Activated CD4-positive, alpha-beta memory T cell treated with anti-CD3 and anti-CD28 coated beads for 36 hours (primary cell): ENCODE data around the gene CELF1. TPM values are rescaled to one million over a fixed set of nuclear protein-coding genes. Genes with fewer than 3 reads are reported as not detected.
"Not testable (repeated sequence)": the region's sequence is repeated elsewhere in the genome, so short reads cannot be mapped to it uniquely, and the experiment has no call there.

Experiments used
- CTCF ChIA-PET: fragments of 350-600 bp; sonication (Branson Sonifier 250); formaldehyde crosslinking; loops from one replicate; lab custom pipeline; 2021; ENCODE audit warnings: antibody characterized with exemption, inconsistent platforms; lab: Charles Lee
- POLR2A ChIA-PET: fragments of 350-600 bp; sonication (Branson Sonifier 250); formaldehyde crosslinking; loops from one replicate; lab custom pipeline; 2021; ENCODE audit warnings: antibody characterized with exemption; lab: Charles Lee
- DNase-seq: peaks from one replicate; pipeline ENCODE4 v3.0.0-alpha.2; 2020
- H3K27ac Mint-ChIP-seq: one replicate; pipeline ENCODE4 v1.8.0; 2021; ENCODE audit warnings: mixed read lengths
- H3K27me3 Mint-ChIP-seq: one replicate; pipeline ENCODE4 v1.8.0; 2021; ENCODE audit warnings: mixed read lengths
- H3K36me3 Mint-ChIP-seq: one replicate; pipeline ENCODE4 v1.8.0; 2021; ENCODE audit warnings: mixed read lengths
- H3K4me1 Mint-ChIP-seq: one replicate; pipeline ENCODE4 v1.8.0; 2021; ENCODE audit warnings: low read depth, mixed read lengths
- H3K4me3 Mint-ChIP-seq: one replicate; pipeline ENCODE4 v1.8.0; 2021; ENCODE audit warnings: mild to moderate bottlenecking, mixed read lengths
- H3K9me3 Mint-ChIP-seq: one replicate; pipeline ENCODE4 v1.8.0; 2021; ENCODE audit warnings: mixed read lengths
- intact Hi-C: fragments of 100-400 bp; cut with micrococcal nuclease; formaldehyde crosslinking; loops from one replicate; pipeline ENCODE4 v1.15.1; 2023
- total RNA-seq, 2 experiments: library from RNA; stranded (reverse); gene quantifications; one replicate each; pipeline ENCODE4 v1.2.3, GENCODE V29; 2021

CELF1 gene
- total RNA-seq, 2 experiments from 2014 or later, result 103 to 115 TPM

DNA sequence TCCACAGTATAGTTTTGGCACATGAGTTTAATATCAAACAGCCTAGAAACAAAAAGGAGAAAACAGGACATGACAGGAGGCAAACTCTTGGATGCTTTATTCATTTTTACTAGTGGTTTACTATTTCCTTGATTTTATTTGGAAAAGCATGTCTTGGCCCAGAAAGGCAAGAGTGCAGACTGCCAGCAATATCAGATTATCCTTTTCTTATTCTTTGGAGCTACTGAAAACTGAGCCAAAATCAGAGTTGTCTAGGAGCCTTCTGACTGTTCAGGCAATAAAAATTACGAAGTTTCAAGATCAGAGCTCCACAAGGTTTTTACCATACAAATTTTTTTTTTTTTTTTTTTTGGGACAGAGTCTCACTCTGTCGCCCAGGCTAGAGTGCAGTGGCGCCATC lies 16.0 kb downstream of the CELF1 start:
- H3K4me1 Mint-ChIP-seq, result peaks cover 61% of the 10 kb centered on the region
- ChIA-PET POLR2A (interaction anchor here (0.9 kb wide), 1 partner anchor 18 kb away, joined by 3 read pairs; no protein-coding TSS in a partner anchor), CTCF (interaction anchor here (0.5 to 1.3 kb wide), 3 partner anchors 15 to 30 kb away, joined by 3 to 4 read pairs (median 3); no protein-coding TSS in a partner anchor)
- DNase-seq, result no peak
- intact Hi-C loops, result no loop called here
- H3K27me3 Mint-ChIP-seq, result no peaks in the 10 kb centered on the region
- H3K27ac Mint-ChIP-seq, result no peak overlapping the region
- H3K4me3 Mint-ChIP-seq, result no peak overlapping the region
- H3K36me3 Mint-ChIP-seq, result peaks cover 10% of the 10 kb centered on the region
- no peaks in the 10 kb centered on the region for H3K9me3 Mint-ChIP-seq

DNA sequence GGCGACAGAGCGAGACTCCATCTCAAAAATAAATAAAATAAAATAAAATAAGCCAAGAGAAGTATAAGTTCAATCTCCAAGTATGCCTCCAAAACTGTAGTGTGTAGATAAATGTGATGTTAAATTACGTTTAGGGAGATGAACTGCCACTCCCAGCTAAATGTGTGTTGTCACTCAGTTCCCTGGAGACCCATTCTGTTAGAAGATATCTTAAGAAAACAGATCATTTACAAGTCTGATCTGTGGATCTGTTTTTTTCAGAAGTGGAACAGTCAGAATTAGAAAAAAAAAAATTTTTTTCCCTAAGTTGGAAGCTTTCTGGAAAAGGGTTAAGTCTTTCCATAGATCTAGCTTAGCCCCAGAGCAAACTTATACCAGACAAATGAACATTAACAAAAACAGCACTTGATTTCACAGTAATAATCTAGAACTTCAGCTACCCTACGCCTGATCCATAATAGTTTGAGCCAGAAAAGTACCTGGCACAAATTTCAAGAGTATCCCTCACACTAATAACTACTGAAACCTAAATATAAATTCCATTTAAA lies 18.2 kb downstream of the CELF1 start:
- CTCF ChIA-PET, result interaction anchor here (1.3 kb wide), 1 partner anchor 161 kb away, joined by 3 read pairs; no protein-coding TSS in a partner anchor
- H3K4me1 Mint-ChIP-seq, result peaks cover 53% of the 10 kb centered on the region
- no peaks in the 10 kb centered on the region for H3K27me3 Mint-ChIP-seq
- DNase-seq, result no peak
- intact Hi-C loops, result no loop called here
- peaks cover 9% of the 10 kb centered on the region for H3K36me3 Mint-ChIP-seq
- H3K27ac Mint-ChIP-seq, result no peak overlapping the region
- H3K4me3 Mint-ChIP-seq, result no peak overlapping the region
- POLR2A ChIA-PET, result interaction anchor here (0.5 to 1.7 kb wide), 2 partner anchors 10 to 225 kb away, joined by 5 to 6 read pairs; no protein-coding TSS in a partner anchor
- no peaks in the 10 kb centered on the region for H3K9me3 Mint-ChIP-seq

DNA sequence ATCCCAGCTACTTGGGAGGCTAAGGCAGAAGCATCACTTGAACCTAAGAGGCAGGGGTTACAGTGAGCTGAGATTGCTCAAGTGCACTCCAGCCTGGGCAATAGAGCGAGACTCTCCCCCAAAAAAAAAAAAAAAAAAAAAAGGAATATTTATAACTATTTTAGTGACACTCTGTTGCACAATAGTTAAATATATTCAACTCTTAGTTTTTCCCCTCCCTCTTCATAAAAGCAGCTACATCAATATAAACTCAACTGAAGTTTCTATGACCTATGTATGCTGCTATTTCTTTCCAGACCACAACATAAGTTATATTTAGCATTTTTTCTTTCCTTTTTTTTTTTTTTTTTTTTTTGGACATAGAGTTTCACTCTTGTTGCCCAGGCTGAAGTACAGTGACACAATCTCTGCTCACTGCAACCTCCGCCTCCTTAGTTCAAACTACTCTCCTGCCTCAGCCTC lies 19.2 kb downstream of the CELF1 start:
- H3K4me3 Mint-ChIP-seq, result no peak overlapping the region
- intact Hi-C loops, result no loop called here
- POLR2A ChIA-PET, result interaction anchor here (0.6 to 1.7 kb wide), 2 partner anchors 9 to 10 kb away, joined by 4 to 5 read pairs; no protein-coding TSS in a partner anchor
- H3K9me3 Mint-ChIP-seq, result no peaks in the 10 kb centered on the region
- H3K4me1 Mint-ChIP-seq, result peaks cover 44% of the 10 kb centered on the region
- CTCF ChIA-PET, result no interaction called here
- no peak overlapping the region for H3K27ac Mint-ChIP-seq
- no peak for DNase-seq
- peaks cover 7% of the 10 kb centered on the region for H3K36me3 Mint-ChIP-seq
- no peaks in the 10 kb centered on the region for H3K27me3 Mint-ChIP-seq

DNA sequence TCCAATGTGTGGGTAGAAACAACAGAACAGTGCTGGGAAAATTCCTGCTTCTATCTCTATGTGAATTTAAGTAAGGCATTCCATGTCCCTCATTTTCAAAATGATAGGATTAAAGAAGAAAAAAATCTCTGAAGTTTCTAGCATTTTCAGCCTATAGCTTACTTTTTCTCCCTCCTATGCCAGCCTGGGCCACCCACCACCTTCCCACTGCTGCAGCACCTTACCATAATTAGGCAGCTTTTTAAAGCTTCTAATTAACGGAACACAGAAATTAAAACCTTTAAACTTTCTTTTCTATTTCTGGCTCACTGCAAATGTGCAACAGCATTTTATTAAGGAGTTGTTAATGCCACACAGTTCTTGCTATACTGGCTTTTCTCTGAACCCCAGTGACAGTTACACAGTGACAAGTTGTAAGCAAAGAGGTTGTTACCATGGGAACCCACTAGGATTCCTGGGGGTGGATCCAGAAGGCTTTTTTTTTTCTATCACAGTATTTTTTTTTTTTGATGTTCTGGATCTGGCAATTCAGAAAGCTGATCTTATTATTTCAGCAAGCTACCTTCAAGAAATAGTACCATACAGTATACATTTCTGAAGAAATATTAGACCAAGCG lies 20.2 kb downstream of the CELF1 start:
- intact Hi-C loops, result no loop called here
- no peak overlapping the region for H3K4me3 Mint-ChIP-seq
- ChIA-PET POLR2A (interaction anchor here (1.5 to 1.7 kb wide), 2 partner anchors 8 to 17 kb away, joined by 5 to 8 read pairs; no protein-coding TSS in a partner anchor), CTCF (interaction anchor here (1.1 kb wide), 1 partner anchor 20 kb away, joined by 3 read pairs; the partner anchor contains the start of gene CELF1)
- H3K27ac Mint-ChIP-seq, result no peak overlapping the region
- H3K36me3 Mint-ChIP-seq, result peaks cover 5% of the 10 kb centered on the region
- H3K4me1 Mint-ChIP-seq, result peaks cover 43% of the 10 kb centered on the region
- no peaks in the 10 kb centered on the region for H3K9me3 Mint-ChIP-seq
- no peaks in the 10 kb centered on the region for H3K27me3 Mint-ChIP-seq
- no peak for DNase-seq

DNA sequence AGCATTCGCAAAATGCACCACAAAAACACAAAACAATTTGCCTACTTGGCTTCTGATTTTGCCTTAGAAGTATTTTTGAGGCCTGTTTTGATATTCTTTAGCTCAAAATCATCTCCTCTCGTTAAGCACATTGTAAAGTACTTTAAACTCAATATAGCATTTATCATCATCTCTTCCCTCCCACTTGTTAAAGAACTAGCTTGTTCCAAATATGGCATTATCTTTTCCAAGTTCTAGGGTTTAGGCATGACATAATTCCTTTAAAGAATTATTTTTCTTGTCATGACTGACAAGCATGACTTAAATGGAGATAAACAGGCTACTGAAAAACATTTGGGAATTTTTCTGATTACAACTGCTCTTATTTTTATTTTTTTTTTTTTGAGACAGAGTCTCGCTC lies 21.3 kb downstream of the CELF1 start:
- H3K27ac Mint-ChIP-seq, result no peak overlapping the region
- peaks cover 43% of the 10 kb centered on the region for H3K4me1 Mint-ChIP-seq
- ChIA-PET CTCF (interaction anchor here (1.0 to 1.1 kb wide), 2 partner anchors 16 to 22 kb away, joined by 3 to 4 read pairs; partner anchors contain the start of gene CELF1), POLR2A (interaction anchor here (0.7 to 1.5 kb wide), 2 partner anchors 16 to 33 kb away, joined by 6 to 8 read pairs; no protein-coding TSS in a partner anchor)
- peaks cover 5% of the 10 kb centered on the region for H3K36me3 Mint-ChIP-seq
- no peaks in the 10 kb centered on the region for H3K9me3 Mint-ChIP-seq
- no peak for DNase-seq
- H3K4me3 Mint-ChIP-seq, result no peak overlapping the region
- no peaks in the 10 kb centered on the region for H3K27me3 Mint-ChIP-seq
- intact Hi-C loops, result no loop called here

DNA sequence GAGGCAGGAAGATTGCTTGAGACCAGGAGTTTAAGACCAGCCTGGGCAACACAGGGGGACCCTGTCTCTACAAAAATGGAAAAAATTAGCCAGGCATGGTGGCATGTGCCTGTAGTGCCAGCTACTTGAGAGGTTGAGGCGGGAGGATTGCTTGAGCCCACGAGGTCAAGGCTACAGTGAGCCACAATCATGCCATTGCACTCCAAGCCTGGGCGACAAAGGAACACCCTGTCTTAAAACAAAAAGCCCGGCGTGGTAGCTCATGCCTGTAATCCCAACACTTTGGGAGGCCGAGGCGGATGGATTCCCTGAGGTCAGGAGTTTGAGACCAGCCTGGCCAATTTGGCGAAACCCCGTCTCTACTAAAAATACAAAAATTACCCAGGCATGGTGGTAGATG lies 22.2 kb downstream of the CELF1 start:
- H3K36me3 Mint-ChIP-seq, POLR2A ChIA-PET: not testable (repeated sequence)
- CTCF ChIA-PET, result interaction anchor here (1.0 kb wide), 1 partner anchor 15 kb away, joined by 4 read pairs; no protein-coding TSS in a partner anchor

DNA sequence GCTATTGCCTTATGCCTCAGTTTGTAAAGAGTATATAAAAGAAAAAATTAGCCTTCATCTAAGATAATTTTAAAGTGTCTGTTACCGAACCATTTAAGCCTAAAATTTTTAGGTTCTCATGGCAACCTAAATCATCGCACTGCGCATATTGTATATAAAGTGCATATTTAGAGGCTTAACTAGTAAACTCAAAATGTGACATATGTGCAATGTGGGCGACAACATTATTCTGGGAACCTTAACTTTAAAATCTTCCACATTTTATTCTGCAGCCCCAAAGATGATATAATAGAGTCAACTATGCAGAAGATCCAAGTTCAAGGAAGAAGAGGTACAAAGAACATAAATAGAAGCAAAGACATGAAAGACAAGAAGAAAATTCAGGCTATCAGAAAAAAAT lies 23.0 kb downstream of the CELF1 start:
- H3K27ac Mint-ChIP-seq, result peak overlapping the region; percentile 33
- peaks cover under 1% of the 10 kb centered on the region for H3K36me3 Mint-ChIP-seq
- H3K27me3 Mint-ChIP-seq, result no peaks in the 10 kb centered on the region
- H3K9me3 Mint-ChIP-seq, result no peaks in the 10 kb centered on the region
- intact Hi-C loops, result no loop called here
- POLR2A ChIA-PET, result no interaction called here
- DNase-seq, result no peak
- H3K4me1 Mint-ChIP-seq, result peaks cover 54% of the 10 kb centered on the region
- no peak overlapping the region for H3K4me3 Mint-ChIP-seq
- CTCF ChIA-PET, result interaction anchor here (1.8 kb wide), 1 partner anchor 10 kb away, joined by 4 read pairs; no protein-coding TSS in a partner anchor

More for the DNA sequence above, 22.2 kb downstream of the CELF1 start:
- H3K4me1 Mint-ChIP-seq, result peaks cover 50% of the 10 kb centered on the region
- H3K9me3 Mint-ChIP-seq, intact Hi-C loops, H3K4me3 Mint-ChIP-seq, H3K27me3 Mint-ChIP-seq, DNase-seq: not testable (repeated sequence)
- peak overlapping the region; percentile 33 for H3K27ac Mint-ChIP-seq

DNA sequence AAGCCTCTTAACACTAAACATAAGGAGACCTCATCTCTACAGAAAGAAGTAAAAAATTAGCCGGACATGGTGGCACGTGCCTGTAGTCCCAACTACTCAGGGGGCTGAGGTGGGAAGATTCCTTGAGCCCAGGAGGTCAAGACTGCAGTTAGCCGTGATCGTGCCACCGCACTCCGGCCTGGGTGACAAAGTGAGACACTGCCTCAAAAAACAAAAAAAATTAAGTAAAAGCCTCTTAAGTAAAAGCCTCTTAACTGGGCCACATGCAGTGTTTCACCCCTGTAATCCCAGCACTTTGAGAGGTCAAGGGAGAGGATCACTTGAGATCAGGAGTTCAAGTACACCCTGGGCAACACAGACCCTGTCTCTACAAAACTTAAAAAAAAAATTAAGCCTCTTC lies 25.7 kb downstream of the CELF1 start:
- no peaks in the 10 kb centered on the region for H3K9me3 Mint-ChIP-seq
- POLR2A ChIA-PET, result no interaction called here
- no peak overlapping the region for H3K27ac Mint-ChIP-seq
- H3K36me3 Mint-ChIP-seq, result no peaks in the 10 kb centered on the region
- DNase-seq, result no peak
- intact Hi-C loops, result no loop called here
- peaks cover 66% of the 10 kb centered on the region for H3K4me1 Mint-ChIP-seq
- CTCF ChIA-PET, result no interaction called here
- H3K4me3 Mint-ChIP-seq, result no peak overlapping the region
- H3K27me3 Mint-ChIP-seq, result no peaks in the 10 kb centered on the region

DNA sequence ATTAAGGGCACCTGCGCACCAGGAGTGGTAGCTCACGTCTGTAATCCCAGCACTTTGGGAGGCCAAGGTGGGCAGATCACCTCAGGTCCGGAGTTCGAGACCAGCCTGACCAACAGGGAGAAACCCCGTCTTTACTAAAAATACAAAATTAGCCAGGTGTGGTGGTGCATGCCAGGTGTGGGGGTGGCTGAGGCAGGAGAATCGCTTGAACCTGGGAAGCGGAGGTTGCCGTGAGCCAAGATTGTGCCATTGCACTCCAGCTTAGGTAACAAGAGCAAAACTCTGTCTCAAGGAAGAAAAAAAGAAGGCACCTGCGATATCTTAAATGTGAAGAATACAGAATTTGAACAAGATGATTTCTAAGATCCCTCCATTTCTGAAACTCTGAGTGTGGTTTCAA lies 26.9 kb downstream of the CELF1 start:
- H3K36me3 Mint-ChIP-seq, DNase-seq, CTCF ChIA-PET, H3K4me3 Mint-ChIP-seq, intact Hi-C loops, H3K27me3 Mint-ChIP-seq, POLR2A ChIA-PET, H3K9me3 Mint-ChIP-seq: not testable (repeated sequence)
- Mint-ChIP-seq H3K27ac (peak overlapping the region; percentile 64), H3K4me1 (peaks cover 68% of the 10 kb centered on the region)

DNA sequence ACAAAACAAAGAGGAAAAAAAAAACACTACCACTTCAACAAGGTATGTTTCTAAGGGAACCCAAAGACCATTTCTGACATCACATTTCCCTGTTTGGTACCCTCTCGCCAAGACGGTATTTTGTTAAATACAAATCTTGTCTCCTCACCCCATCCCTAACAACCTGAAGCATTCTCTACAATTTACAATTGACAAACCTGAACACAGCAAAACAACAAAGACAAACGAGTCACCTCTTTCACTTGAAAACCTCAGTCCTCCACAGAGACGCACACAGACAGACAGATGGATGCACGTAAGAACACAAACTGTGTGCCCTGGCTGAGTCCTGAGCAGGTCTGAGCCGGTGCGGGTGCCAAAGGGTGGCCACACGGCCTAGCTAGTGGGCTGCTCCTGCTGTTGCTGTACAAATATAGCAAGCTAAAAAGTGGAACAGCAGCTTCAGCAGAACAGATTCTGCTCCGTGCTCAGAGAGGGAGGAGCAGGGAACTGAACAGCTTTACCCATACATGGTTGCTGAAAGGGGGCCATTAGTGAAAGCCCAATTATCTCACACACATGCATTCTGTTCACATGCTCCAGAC lies 28.5 kb downstream of the CELF1 start:
- ChIA-PET CTCF (interaction anchor here (1.2 to 1.7 kb wide), 3 partner anchors 9 to 150 kb away, joined by 3 to 8 read pairs (median 4); no protein-coding TSS in a partner anchor), POLR2A (interaction anchor here (1.5 kb wide), 1 partner anchor 9 kb away, joined by 5 read pairs; no protein-coding TSS in a partner anchor)
- Mint-ChIP-seq H3K4me1 (peaks cover 68% of the 10 kb centered on the region), H3K36me3 (peaks cover 5% of the 10 kb centered on the region), H3K27ac (peak overlapping the region; percentile 91), H3K4me3 (peak overlapping the region; percentile 40), H3K27me3 (no peaks in the 10 kb centered on the region), H3K9me3 (no peaks in the 10 kb centered on the region)
- intact Hi-C loops, result loop anchor here (2.0 kb wide), 3 partner anchors 14 to 28 kb away; partner anchors contain the start of gene CELF1
- peak; percentile 37 for DNase-seq

DNA sequence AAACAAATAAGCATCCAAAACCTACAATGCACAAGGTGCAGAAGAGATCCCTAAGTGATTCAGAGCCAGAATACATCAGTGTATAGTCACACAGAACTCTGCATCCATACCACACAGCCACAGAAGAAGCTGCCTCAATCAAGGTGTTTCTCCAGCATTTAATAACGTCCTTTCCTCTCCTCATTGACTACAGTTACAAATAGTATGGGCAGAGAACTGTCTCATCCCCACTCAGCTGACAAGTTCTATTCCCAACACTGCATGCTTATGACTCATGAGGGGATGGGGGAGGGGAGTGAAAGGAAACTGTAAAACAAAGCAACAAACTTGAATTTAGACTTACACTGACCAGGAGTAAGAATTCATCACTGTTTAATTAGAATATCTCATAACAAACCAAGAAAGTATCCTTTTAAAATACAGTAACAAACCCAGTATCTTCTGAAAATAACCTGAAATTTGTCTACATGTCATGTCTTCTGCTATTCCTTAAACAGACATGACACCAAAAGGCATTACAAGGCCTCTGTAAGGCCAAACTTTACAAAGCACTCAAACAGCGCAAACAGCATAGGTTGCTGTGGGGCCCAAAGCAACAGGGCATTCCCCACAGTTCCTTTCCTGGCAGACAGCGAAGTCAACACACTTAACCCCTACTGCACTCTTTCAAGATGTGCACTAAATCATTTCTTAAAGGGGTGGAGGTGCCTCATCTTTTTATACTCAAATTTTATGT lies 29.3 kb downstream of the CELF1 start:
- peak; percentile 66 for DNase-seq
- intact Hi-C loops, result loop anchor here (1.0 to 2.0 kb wide), 4 partner anchors 8 to 29 kb away; partner anchors contain the start of gene CELF1
- H3K4me1 Mint-ChIP-seq, result peaks cover 71% of the 10 kb centered on the region
- peak overlapping the region; percentile 40 for H3K4me3 Mint-ChIP-seq
- POLR2A ChIA-PET, result interaction anchor here (0.5 to 1.4 kb wide), 4 partner anchors 9 to 33 kb away, joined by 3 to 4 read pairs (median 4); partner anchors contain the start of gene CELF1
- no peaks in the 10 kb centered on the region for H3K27me3 Mint-ChIP-seq
- peaks cover 5% of the 10 kb centered on the region for H3K36me3 Mint-ChIP-seq
- H3K9me3 Mint-ChIP-seq, result no peaks in the 10 kb centered on the region
- CTCF ChIA-PET, result interaction anchor here (1.1 to 1.7 kb wide), 2 partner anchors 8 to 14 kb away, joined by 3 to 8 read pairs; no protein-coding TSS in a partner anchor
- H3K27ac Mint-ChIP-seq, result peak overlapping the region; percentile 91
